GM21360 (cell line): Measurements from ENCODE around the gene C16orf95.

ENCODE experiments used
- ATAC-seq: cut with Tn5 transposase; IDR thresholded peaks from one replicate; pipeline ENCODE4 v1.9.1; 2021; ENCODE audit warnings: mild to moderate bottlenecking, moderate library complexity; ENCODE audit not compliant: unreplicated experiment

Gene C16orf95

GRCh38 chr16:87295661-87296531 lies 21.3 kb downstream of the C16orf95 start:
- no peak for ATAC-seq

- no peak for ATAC-seq
These were observed 21.9 kb downstream of the C16orf95 start for GRCh38 chr16:87295259-87295658.

- ATAC-seq, result no peak
These were observed 23.2 kb downstream of the C16orf95 start for GRCh38 chr16:87293990-87294389.

- no peak for ATAC-seq
These were observed 25.2 kb downstream of the C16orf95 start for GRCh38 chr16:87291944-87292343.

GRCh38 chr16:87288753-87289362 lies 28.3 kb downstream of the C16orf95 start:
- no peak for ATAC-seq

GRCh38 chr16:87286839-87287626 lies 30.2 kb downstream of the C16orf95 start:
- no peak for ATAC-seq

GRCh38 chr16:87284183-87284582 lies 33.0 kb downstream of the C16orf95 start:
- ATAC-seq, result no peak

GRCh38 chr16:87279094-87279658 lies 38.0 kb downstream of the C16orf95 start:
- ATAC-seq, result no peak

GRCh38 chr16:87278191-87279093 lies 38.8 kb downstream of the C16orf95 start:
- ATAC-seq, result no peak

GRCh38 chr16:87276924-87277323 lies 40.3 kb downstream of the C16orf95 start:
- ATAC-seq, result no peak

GRCh38 chr16:87276091-87276701 lies 41.0 kb downstream of the C16orf95 start:
- no peak for ATAC-seq

GRCh38 chr16:87274794-87275193 lies 42.4 kb downstream of the C16orf95 start:
- no peak for ATAC-seq

- no peak for ATAC-seq
These were observed 43.6 kb downstream of the C16orf95 start for GRCh38 chr16:87273471-87274030.

- no peak for ATAC-seq
These were observed 45.9 kb downstream of the C16orf95 start for GRCh38 chr16:87271256-87271655.

- ATAC-seq, result no peak
These were observed 49.6 kb downstream of the C16orf95 start for GRCh38 chr16:87267566-87267965.

- ATAC-seq, result no peak
These were observed 50.3 kb downstream of the C16orf95 start for GRCh38 chr16:87266846-87267245.

GRCh38 chr16:87265261-87265660 lies 51.9 kb downstream of the C16orf95 start:
- no peak for ATAC-seq

- ATAC-seq, result no peak
These were observed 52.6 kb downstream of the C16orf95 start for GRCh38 chr16:87264634-87265033.

GRCh38 chr16:87263418-87264052 lies 53.7 kb downstream of the C16orf95 start:
- ATAC-seq, result no peak
